AG04450 (cell line): Measurements from ENCODE around the gene DOCK4. TPM values are rescaled to one million over a fixed set of nuclear protein-coding genes. Genes with fewer than 3 reads are reported as not detected.

Experiments used
- CTCF ChIA-PET: fragments of 300-600, 350-600 bp; formaldehyde crosslinking; extraction: SDS; loops from one replicate; lab custom pipeline; 2022; ENCODE audit warnings: antibody characterized with exemption, inconsistent platforms; lab: Charles Lee
- POLR2A ChIA-PET: fragments of 350-600 bp; formaldehyde crosslinking; extraction: SDS; loops from one replicate; lab custom pipeline; 2021; ENCODE audit warnings: antibody characterized with exemption, inconsistent platforms; lab: Yijun Ruan, JAX
- DNase-seq: peaks from one replicate; pipeline ENCODE4 v3.0.0-alpha.2; 2011; ENCODE audit warnings: low read depth, low spot score
- H3K27ac ChIP-seq: one replicate; pipeline ENCODE4 v1.5.1; 2012; ENCODE audit warnings: low read depth, low read length, control low read depth
- H3K27me3 ChIP-seq: one replicate; pipeline ENCODE4 v1.6.0; 2012; ENCODE audit warnings: low read length; ENCODE audit not compliant: control insufficient read depth, insufficient read depth
- H3K4me3 ChIP-seq: 2 replicates; pipeline ENCODE4 v1.5.1; 2011; ENCODE audit warnings: mild to moderate bottlenecking, low read depth, low read length, control low read depth
- H3K9me3 ChIP-seq: 2 replicates; pipeline ENCODE4 v1.5.1; 2012; ENCODE audit warnings: low read length; ENCODE audit not compliant: control insufficient read depth, insufficient read depth
- polyA plus RNA-seq: library from polyadenylated mRNA; depleted of rRNA; stranded (reverse); fragments of >200 nt; gene quantifications from 2 replicates; pipeline ENCODE4 v1.2.3, GENCODE V29; 2011
- TF ChIP-seq, protein P1 (sequence below): IDR thresholded peaks from 2 replicates; pipeline ENCODE4 v1.5.1; 2011; ENCODE audit warnings: low read depth, low read length, control low read depth, inconsistent platforms

Gene DOCK4
- polyA plus RNA-seq, 1 experiment: 12.6 TPM

DNA sequence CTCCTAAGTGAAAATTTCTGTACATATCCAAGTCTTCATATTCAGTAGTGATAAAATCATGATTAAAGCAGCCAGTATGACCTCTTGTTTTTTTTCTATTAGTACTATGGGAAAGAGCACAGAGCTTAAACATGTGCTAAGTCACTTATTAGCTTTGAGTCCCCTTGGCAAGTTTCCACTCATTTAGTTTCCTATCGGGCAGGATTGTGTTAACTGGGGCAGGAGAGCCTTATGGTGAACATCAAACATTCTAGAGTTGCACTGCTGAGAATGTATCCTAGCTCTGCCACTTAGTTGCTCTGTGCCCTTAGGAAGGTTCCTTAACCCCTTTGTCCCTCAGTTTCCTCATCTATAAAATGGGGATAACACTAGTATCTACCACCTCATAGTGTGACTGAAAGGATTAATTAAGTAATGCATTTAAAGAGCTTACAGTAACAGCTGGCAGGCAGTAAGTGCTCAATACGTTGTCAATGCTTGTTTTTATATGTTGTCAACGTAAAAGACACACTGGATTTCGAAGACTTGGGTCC, 117.6 kb downstream of the DOCK4 start:
- Histone ChIP-seq H3K27ac (no peak overlapping the region), H3K27me3 (no peaks in the 10 kb centered on the region), H3K9me3 (no peaks in the 10 kb centered on the region), H3K4me3 (no peak overlapping the region)
- POLR2A ChIA-PET: no interaction called here
- DNase-seq: no peak
- TF ChIP-seq, protein P1, sequence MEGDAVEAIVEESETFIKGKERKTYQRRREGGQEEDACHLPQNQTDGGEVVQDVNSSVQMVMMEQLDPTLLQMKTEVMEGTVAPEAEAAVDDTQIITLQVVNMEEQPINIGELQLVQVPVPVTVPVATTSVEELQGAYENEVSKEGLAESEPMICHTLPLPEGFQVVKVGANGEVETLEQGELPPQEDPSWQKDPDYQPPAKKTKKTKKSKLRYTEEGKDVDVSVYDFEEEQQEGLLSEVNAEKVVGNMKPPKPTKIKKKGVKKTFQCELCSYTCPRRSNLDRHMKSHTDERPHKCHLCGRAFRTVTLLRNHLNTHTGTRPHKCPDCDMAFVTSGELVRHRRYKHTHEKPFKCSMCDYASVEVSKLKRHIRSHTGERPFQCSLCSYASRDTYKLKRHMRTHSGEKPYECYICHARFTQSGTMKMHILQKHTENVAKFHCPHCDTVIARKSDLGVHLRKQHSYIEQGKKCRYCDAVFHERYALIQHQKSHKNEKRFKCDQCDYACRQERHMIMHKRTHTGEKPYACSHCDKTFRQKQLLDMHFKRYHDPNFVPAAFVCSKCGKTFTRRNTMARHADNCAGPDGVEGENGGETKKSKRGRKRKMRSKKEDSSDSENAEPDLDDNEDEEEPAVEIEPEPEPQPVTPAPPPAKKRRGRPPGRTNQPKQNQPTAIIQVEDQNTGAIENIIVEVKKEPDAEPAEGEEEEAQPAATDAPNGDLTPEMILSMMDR: no peak
- CTCF ChIA-PET: no interaction called here

- Histone ChIP-seq H3K27ac (no peak overlapping the region), H3K4me3 (no peak overlapping the region), H3K27me3 (no peaks in the 10 kb centered on the region), H3K9me3 (no peaks in the 10 kb centered on the region)
- ChIA-PET CTCF (interaction anchor here (0.6 to 1.2 kb wide), 2 partner anchors 14 to 191 kb away, joined by 3 read pairs; no protein-coding TSS in a partner anchor), POLR2A (no interaction called here)
- DNase-seq: no peak
- TF ChIP-seq, protein P1: no peak
Observed at GRCh38 chr7:112086496-112087254, 119.5 kb downstream of the DOCK4 start.

GRCh38 chr7:112084520-112084971, 121.7 kb downstream of the DOCK4 start:
- POLR2A ChIA-PET: no interaction called here
- H3K27ac ChIP-seq: no peak overlapping the region

DNA sequence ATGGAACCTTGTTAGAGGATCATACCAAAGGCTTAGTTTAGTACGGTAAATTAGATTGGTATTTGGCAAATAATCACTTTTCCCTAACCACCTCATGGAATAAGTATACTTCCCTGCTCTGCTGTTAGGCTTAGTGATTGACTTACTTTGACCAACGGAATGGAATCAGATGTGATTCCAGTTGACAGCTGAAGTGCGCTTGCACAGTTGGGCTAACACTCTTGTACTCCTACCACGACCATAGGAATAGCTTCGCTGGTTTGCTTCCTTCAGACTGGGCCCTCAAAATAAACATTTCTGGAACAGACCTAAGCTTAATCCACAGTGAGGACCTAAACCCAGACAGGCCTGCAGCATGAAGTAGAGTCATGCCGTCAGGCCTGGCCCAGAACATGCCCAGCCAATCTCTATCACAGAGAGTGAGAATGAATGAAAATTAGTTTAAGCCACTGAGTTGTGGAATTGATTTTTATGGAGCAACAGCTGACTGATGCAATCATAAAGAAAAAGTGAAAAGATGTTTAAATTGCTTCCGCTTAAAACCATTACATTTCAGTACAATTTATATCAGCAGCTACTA, 122.3 kb downstream of the DOCK4 start:
- no peak for DNase-seq
- TF ChIP-seq, protein P1: no peak
- Histone ChIP-seq H3K9me3 (no peaks in the 10 kb centered on the region), H3K27ac (no peak overlapping the region), H3K4me3 (no peak overlapping the region), H3K27me3 (no peaks in the 10 kb centered on the region)
- ChIA-PET CTCF (no interaction called here), POLR2A (no interaction called here)

More at GRCh38 chr7:112084520-112084971, 121.7 kb downstream of the DOCK4 start:
- TF ChIP-seq, protein P1: no peak
- no peak for DNase-seq
- CTCF ChIA-PET: no interaction called here
- Histone ChIP-seq H3K27me3 (no peaks in the 10 kb centered on the region), H3K4me3 (no peak overlapping the region), H3K9me3 (no peaks in the 10 kb centered on the region)

- DNase-seq: no peak
- no peaks in the 10 kb centered on the region for H3K9me3 ChIP-seq
- H3K4me3 ChIP-seq: no peak overlapping the region
- no peaks in the 10 kb centered on the region for H3K27me3 ChIP-seq
- CTCF ChIA-PET: interaction anchor here (0.6 kb wide), 2 partner anchors 414 to 417 kb away, joined by 3 read pairs; no protein-coding TSS in a partner anchor
- TF ChIP-seq, protein P1: no peak
- POLR2A ChIA-PET: no interaction called here
- H3K27ac ChIP-seq: no peak overlapping the region
Observed at GRCh38 chr7:112082306-112082705, 123.9 kb downstream of the DOCK4 start.
